Muscle of leg (tissue), 11 donors: ENCODE results near the gene S100A5. TPM values are rescaled to one million over a fixed set of nuclear protein-coding genes. Genes with fewer than 3 reads are reported as not detected.

Source experiments
- DNase-seq: peaks from one replicate; pipeline ENCODE4 v3.0.0; 2013
- H3K27ac ChIP-seq: one replicate; pipeline ENCODE4 v1.5.1; 2013; ENCODE audit warnings: mild to moderate bottlenecking, low read length, control low read depth
- H3K27me3 ChIP-seq: one replicate; pipeline ENCODE4 v1.6.1; 2013; ENCODE audit warnings: low read length; ENCODE audit not compliant: control insufficient read depth, insufficient read depth
- H3K36me3 ChIP-seq: one replicate; pipeline ENCODE4 v1.6.1; 2013; ENCODE audit warnings: low read length; ENCODE audit not compliant: control insufficient read depth, insufficient read depth
- H3K4me1 ChIP-seq: one replicate; pipeline ENCODE4 v1.6.1; 2013; ENCODE audit warnings: low read length; ENCODE audit not compliant: control insufficient read depth, insufficient read depth
- H3K4me3 ChIP-seq: one replicate; pipeline ENCODE4 v1.5.1; 2013; ENCODE audit warnings: low read length, control low read depth
- H3K9me3 ChIP-seq: replicated peaks from 2 replicates; pipeline ENCODE4 v1.6.1; 2013; ENCODE audit warnings: low read depth, low read length; ENCODE audit not compliant: control insufficient read depth
- WGBS: methylation state at CpG from one replicate; pipeline ENCODE4 v1.1.5; 2013; ENCODE audit warnings: missing lambda C conversion rate; ENCODE audit not compliant: insufficient coverage; 5-methylcytosine and 5-hydroxymethylcytosine counted together
- polyA plus RNA-seq, 8 donors: library from polyadenylated mRNA; unstranded; fragments of 120-200 nt; gene quantifications; one replicate each; pipeline versions ENCODE4 v1.2.1 to v1.2.3, GENCODE V29; 2013; ENCODE audit warnings: inconsistent platforms in 1 of 8, low replicate concordance in 1 of 8; ENCODE audit not compliant: insufficient read length in 8 of 8, insufficient read depth in 1 of 8
- total RNA-seq: library from RNA; stranded (reverse); fragments of 120-200 nt; gene quantifications from one replicate; pipeline ENCODE4 v1.2.4, GENCODE V29; 2013

S100A5 gene
- total and polyA plus RNA-seq, 9 donors, result 0.31 TPM; not detected in 8

GRCh38 chr1:153547560-153548551 lies 7.1 kb upstream of the S100A5 start:
- Histone ChIP-seq H3K9me3 (no peaks in the 10 kb centered on the region), H3K27ac (no peak overlapping the region), H3K27me3 (no peaks in the 10 kb centered on the region), H3K4me1 (peaks cover 78% of the 10 kb centered on the region), H3K4me3 (no peak overlapping the region), H3K36me3 (peaks cover 11% of the 10 kb centered on the region)
- DNase-seq, result no peak
- WGBS, result 73% methylated on average over 14 of the region's 19 CpGs

- no peaks in the 10 kb centered on the region for H3K9me3 ChIP-seq
- H3K27me3 ChIP-seq, result no peaks in the 10 kb centered on the region
- H3K4me1 ChIP-seq, result peaks cover 86% of the 10 kb centered on the region
- peak overlapping the region; percentile 50 for H3K4me3 ChIP-seq
- no peak overlapping the region for H3K27ac ChIP-seq
- peaks cover 11% of the 10 kb centered on the region for H3K36me3 ChIP-seq
- WGBS, result 52% methylated on average over 4 of the region's 14 CpGs
- no peak for DNase-seq
Observed at GRCh38 chr1:153546796-153547559, 6.2 kb upstream of the S100A5 start.

GRCh38 chr1:153546371-153546770 lies 5.6 kb upstream of the S100A5 start:
- no peaks in the 10 kb centered on the region for H3K27me3 ChIP-seq
- H3K9me3 ChIP-seq, result no peaks in the 10 kb centered on the region
- DNase-seq, result no peak
- peaks cover 91% of the 10 kb centered on the region for H3K4me1 ChIP-seq
- peak overlapping the region; percentile 50 for H3K4me3 ChIP-seq
- peaks cover 11% of the 10 kb centered on the region for H3K36me3 ChIP-seq
- 63% methylated on average over 8 of the region's 8 CpGs for WGBS
- peak overlapping the region; percentile 96 for H3K27ac ChIP-seq

GRCh38 chr1:153545067-153546055 lies 4.6 kb upstream of the S100A5 start, which contains the start of gene S100A4:
S100A4 (minus strand) TSS chr1:153545806; CDS start chr1:153544794, 1,012 bp downstream.
- H3K27ac ChIP-seq, result peak within 1 kb of the TSS; percentile 96
- H3K4me3 ChIP-seq, result peak within 1 kb of the TSS; percentile 50
- H3K4me1 ChIP-seq, result peaks cover 88% of the 10 kb centered on the region
- DNase-seq, result peak; percentile 97
- H3K27me3 ChIP-seq, result no peaks in the 10 kb centered on the region
- no peaks in the 10 kb centered on the region for H3K9me3 ChIP-seq
- 13% methylated on average over 14 of the region's 19 CpGs for WGBS
- H3K36me3 ChIP-seq, result peaks cover 11% of the 10 kb centered on the region

- no peaks in the 10 kb centered on the region for H3K9me3 ChIP-seq
- H3K4me1 ChIP-seq, result peaks cover 80% of the 10 kb centered on the region
- H3K36me3 ChIP-seq, result peaks cover 11% of the 10 kb centered on the region
- H3K27ac ChIP-seq, result peak overlapping the region; percentile 96
- DNase-seq, result no peak
- peak overlapping the region; percentile 50 for H3K4me3 ChIP-seq
- no peaks in the 10 kb centered on the region for H3K27me3 ChIP-seq
- 29% methylated on average over 5 of the region's 10 CpGs for WGBS
Observed at GRCh38 chr1:153544453-153545066, 3.8 kb upstream of the S100A5 start.

GRCh38 chr1:153543736-153544135 lies 3.0 kb upstream of the S100A5 start:
- H3K9me3 ChIP-seq, result no peaks in the 10 kb centered on the region
- 82% methylated on average over 2 of the region's 4 CpGs for WGBS
- H3K36me3 ChIP-seq, result peaks cover 11% of the 10 kb centered on the region
- DNase-seq, result no peak
- H3K27me3 ChIP-seq, result no peaks in the 10 kb centered on the region
- H3K4me1 ChIP-seq, result peaks cover 72% of the 10 kb centered on the region
- no peak overlapping the region for H3K27ac ChIP-seq
- no peak overlapping the region for H3K4me3 ChIP-seq

- Histone ChIP-seq H3K27me3 (no peaks in the 10 kb centered on the region), H3K36me3 (peaks cover 11% of the 10 kb centered on the region), H3K27ac (no peak overlapping the region), H3K9me3 (no peaks in the 10 kb centered on the region), H3K4me1 (peaks cover 66% of the 10 kb centered on the region), H3K4me3 (no peak overlapping the region)
- WGBS, result 67% methylated on average over 3 of the region's 13 CpGs
- no peak for DNase-seq
Observed at GRCh38 chr1:153542956-153543711, 2.4 kb upstream of the S100A5 start.

GRCh38 chr1:153541641-153542590 lies 1.2 kb upstream of the S100A5 start:
- H3K27me3 ChIP-seq, result no peaks in the 10 kb centered on the region
- H3K4me3 ChIP-seq, result no peak overlapping the region
- H3K36me3 ChIP-seq, result peaks cover 11% of the 10 kb centered on the region
- peaks cover 55% of the 10 kb centered on the region for H3K4me1 ChIP-seq
- 48% methylated on average over 4 of the region's 13 CpGs for WGBS
- no peaks in the 10 kb centered on the region for H3K9me3 ChIP-seq
- no peak for DNase-seq
- no peak overlapping the region for H3K27ac ChIP-seq
